Astrocyte (in vitro differentiated cells and primary cell): ENCODE results near the gene CNPY2.

Source experiments
- EZH2 ChIP-seq: IDR thresholded peaks from 2 replicates; pipeline ENCODE4 v1.6.1; 2012; ENCODE audit warnings: mild to moderate bottlenecking, low read length, inconsistent platforms; ENCODE audit not compliant: insufficient read depth
- TF ChIP-seq, protein P1 (sequence below): IDR thresholded peaks from 2 replicates; pipeline ENCODE4 v1.5.1; 2011; ENCODE audit warnings: low read depth, mild to moderate bottlenecking, inconsistent platforms, low read length, moderate library complexity; ENCODE audit not compliant: insufficient read depth

DNA sequence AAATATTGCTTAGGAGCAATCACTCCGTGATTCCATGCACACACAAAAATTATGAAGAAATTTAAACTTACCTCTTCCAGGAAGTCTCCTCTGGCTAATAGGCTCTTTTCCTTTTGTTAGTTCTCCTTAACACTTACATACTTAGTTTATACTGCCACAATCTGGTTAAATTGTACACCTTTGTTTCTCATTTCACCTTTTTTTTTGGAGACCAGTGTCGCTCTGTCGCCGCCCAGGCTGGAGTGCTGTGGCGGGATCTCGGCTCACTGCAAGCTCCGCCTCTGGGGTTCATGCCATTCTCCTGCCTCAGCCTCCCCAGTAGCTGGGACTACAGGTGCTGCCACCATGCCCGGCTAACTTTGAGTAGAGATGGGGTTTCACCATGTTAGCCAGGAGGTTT, 55.4 kb downstream of the CNPY2 start:
- TF ChIP-seq, protein P1, sequence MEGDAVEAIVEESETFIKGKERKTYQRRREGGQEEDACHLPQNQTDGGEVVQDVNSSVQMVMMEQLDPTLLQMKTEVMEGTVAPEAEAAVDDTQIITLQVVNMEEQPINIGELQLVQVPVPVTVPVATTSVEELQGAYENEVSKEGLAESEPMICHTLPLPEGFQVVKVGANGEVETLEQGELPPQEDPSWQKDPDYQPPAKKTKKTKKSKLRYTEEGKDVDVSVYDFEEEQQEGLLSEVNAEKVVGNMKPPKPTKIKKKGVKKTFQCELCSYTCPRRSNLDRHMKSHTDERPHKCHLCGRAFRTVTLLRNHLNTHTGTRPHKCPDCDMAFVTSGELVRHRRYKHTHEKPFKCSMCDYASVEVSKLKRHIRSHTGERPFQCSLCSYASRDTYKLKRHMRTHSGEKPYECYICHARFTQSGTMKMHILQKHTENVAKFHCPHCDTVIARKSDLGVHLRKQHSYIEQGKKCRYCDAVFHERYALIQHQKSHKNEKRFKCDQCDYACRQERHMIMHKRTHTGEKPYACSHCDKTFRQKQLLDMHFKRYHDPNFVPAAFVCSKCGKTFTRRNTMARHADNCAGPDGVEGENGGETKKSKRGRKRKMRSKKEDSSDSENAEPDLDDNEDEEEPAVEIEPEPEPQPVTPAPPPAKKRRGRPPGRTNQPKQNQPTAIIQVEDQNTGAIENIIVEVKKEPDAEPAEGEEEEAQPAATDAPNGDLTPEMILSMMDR = no peak
- TF ChIP-seq EZH2 = no peak
